Keratinocyte (primary cell): ENCODE measurements around the gene ALG6.

ENCODE experiments used
- EZH2 ChIP-seq: IDR thresholded peaks from one replicate; pipeline ENCODE4 v1.6.1; 2012; ENCODE audit warnings: inconsistent platforms, mild to moderate bottlenecking, low read length, moderate library complexity
- TF ChIP-seq, protein P1 (sequence below), 3 experiments: IDR thresholded peaks in 1 of 3; conservative IDR thresholded peaks in 1 of 3; optimal IDR thresholded peaks in 1 of 3; 2 replicates in 2 of 3; 3 replicates in 1 of 3; pipeline versions ENCODE3 to v1.5.1; 2011; ENCODE audit warnings: low read length in 3 of 3, mild to moderate bottlenecking in 3 of 3, moderate library complexity in 2 of 3, control low read depth in 1 of 3, inconsistent platforms in 1 of 3; ENCODE audit not compliant: insufficient read depth in 2 of 3; ENCODE audit errors: extremely low read depth in 1 of 3

DNA sequence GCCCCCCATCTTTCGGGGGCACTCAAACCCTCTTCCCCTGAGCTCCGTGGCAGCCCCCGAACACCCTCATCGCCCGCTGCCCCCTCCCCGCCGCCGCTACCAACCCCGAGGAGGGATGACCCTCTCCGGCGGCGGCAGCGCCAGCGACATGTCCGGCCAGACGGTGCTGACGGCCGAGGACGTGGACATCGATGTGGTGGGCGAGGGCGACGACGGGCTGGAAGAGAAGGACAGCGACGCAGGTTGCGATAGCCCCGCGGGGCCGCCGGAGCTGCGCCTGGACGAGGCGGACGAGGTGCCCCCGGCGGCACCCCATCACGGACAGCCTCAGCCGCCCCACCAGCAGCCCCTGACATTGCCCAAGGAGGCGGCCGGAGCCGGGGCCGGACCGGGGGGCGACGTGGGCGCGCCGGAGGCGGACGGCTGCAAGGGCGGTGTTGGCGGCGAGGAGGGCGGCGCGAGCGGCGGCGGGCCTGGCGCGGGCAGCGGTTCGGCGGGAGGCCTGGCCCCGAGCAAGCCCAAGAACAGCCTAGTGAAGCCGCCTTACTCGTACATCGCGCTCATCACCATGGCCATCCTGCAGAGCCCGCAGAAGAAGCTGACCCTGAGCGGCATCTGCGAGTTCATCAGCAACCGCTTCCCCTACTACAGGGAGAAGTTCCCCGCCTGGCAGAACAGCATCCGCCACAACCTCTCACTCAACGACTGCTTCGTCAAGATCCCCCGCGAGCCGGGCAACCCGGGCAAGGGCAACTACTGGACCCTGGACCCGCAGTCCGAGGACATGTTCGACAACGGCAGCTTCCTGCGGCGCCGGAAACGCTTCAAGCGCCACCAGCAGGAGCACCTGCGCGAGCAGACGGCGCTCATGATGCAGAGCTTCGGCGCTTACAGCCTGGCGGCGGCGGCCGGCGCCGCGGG is 44.2 kb upstream of the ALG6 start:
- peak; percentile 100 for TF ChIP-seq EZH2
- TF ChIP-seq, protein P1, sequence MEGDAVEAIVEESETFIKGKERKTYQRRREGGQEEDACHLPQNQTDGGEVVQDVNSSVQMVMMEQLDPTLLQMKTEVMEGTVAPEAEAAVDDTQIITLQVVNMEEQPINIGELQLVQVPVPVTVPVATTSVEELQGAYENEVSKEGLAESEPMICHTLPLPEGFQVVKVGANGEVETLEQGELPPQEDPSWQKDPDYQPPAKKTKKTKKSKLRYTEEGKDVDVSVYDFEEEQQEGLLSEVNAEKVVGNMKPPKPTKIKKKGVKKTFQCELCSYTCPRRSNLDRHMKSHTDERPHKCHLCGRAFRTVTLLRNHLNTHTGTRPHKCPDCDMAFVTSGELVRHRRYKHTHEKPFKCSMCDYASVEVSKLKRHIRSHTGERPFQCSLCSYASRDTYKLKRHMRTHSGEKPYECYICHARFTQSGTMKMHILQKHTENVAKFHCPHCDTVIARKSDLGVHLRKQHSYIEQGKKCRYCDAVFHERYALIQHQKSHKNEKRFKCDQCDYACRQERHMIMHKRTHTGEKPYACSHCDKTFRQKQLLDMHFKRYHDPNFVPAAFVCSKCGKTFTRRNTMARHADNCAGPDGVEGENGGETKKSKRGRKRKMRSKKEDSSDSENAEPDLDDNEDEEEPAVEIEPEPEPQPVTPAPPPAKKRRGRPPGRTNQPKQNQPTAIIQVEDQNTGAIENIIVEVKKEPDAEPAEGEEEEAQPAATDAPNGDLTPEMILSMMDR (optimal IDR thresholded peaks at IDR 0.05 in 1 of 3, IDR thresholded peaks at IDR 0.05 in 1 of 3, conservative IDR thresholded peaks at IDR 0.05 in 1 of 3; ENCODE audit: extremely low read depth in 1 of 3, insufficient read depth in 2 of 3, low read length in 3 of 3) = peak in 2 of 3 experiments; percentile 6 to 8
